ENCODE results near the gene MPPED1.

The MPPED1 gene

GRCh38 chr22:43438666-43439347, 27.0 kb downstream of the MPPED1 start:
- Histone ChIP-seq H3K9me3 (no peaks in the 10 kb centered on the region), H3K36me3 (no peaks in the 10 kb centered on the region), H3K4me3 (no peak overlapping the region), H3K4me1 (no peaks in the 10 kb centered on the region), H3K27me3 (peaks cover 0 to 75% of the 10 kb centered on the region in 2 donors), H3K27ac (no peak overlapping the region)
- TF ChIP-seq, protein P1, sequence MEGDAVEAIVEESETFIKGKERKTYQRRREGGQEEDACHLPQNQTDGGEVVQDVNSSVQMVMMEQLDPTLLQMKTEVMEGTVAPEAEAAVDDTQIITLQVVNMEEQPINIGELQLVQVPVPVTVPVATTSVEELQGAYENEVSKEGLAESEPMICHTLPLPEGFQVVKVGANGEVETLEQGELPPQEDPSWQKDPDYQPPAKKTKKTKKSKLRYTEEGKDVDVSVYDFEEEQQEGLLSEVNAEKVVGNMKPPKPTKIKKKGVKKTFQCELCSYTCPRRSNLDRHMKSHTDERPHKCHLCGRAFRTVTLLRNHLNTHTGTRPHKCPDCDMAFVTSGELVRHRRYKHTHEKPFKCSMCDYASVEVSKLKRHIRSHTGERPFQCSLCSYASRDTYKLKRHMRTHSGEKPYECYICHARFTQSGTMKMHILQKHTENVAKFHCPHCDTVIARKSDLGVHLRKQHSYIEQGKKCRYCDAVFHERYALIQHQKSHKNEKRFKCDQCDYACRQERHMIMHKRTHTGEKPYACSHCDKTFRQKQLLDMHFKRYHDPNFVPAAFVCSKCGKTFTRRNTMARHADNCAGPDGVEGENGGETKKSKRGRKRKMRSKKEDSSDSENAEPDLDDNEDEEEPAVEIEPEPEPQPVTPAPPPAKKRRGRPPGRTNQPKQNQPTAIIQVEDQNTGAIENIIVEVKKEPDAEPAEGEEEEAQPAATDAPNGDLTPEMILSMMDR (IDR thresholded peaks at IDR 0.05) = no peak
- intact Hi-C loops (cut with DNase I; ENCODE audit: low total_unique reads) = no loop called here
- no peak for DNase-seq

GRCh38 chr22:43439368-43440103, 27.7 kb downstream of the MPPED1 start:
- Histone ChIP-seq H3K36me3 (no peaks in the 10 kb centered on the region), H3K4me1 (no peaks in the 10 kb centered on the region), H3K27ac (no peak overlapping the region), H3K4me3 (no peak overlapping the region), H3K9me3 (no peaks in the 10 kb centered on the region), H3K27me3 (peaks cover 0 to 67% of the 10 kb centered on the region in 2 donors)
- intact Hi-C loops (cut with DNase I; ENCODE audit: low total_unique reads) = loop anchor here (10.0 kb wide), 1 partner anchor 1955 kb away; no protein-coding TSS in a partner anchor
- TF ChIP-seq, protein P1 (IDR thresholded peaks at IDR 0.05) = no peak
- no peak for DNase-seq

DNA sequence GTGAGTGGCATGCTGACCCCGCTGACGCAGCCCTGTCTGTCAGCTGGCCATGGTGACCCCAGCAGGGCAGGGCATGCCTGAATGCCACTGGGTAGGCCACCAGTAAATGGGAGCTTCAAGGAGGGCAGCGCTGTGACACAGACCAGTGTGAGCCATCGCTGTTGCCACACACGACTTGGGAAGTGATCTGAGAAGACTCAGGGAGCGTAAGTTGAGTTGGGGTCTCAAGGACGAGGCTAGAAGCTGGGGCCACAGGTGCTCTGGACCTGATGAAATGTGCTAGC, 28.2 kb downstream of the MPPED1 start:
- no peak overlapping the region for H3K4me3 ChIP-seq
- TF ChIP-seq, protein P1 (IDR thresholded peaks at IDR 0.05) = no peak
- H3K27ac ChIP-seq = no peak overlapping the region
- peaks cover 0 to 62% of the 10 kb centered on the region in 2 donors for H3K27me3 ChIP-seq
- no peak for DNase-seq
- H3K4me1 ChIP-seq = no peaks in the 10 kb centered on the region
- H3K9me3 ChIP-seq = no peaks in the 10 kb centered on the region
- H3K36me3 ChIP-seq = no peaks in the 10 kb centered on the region
- intact Hi-C loops (cut with DNase I; ENCODE audit: low total_unique reads) = loop anchor here (10.0 kb wide), 1 partner anchor 1955 kb away; no protein-coding TSS in a partner anchor

DNA sequence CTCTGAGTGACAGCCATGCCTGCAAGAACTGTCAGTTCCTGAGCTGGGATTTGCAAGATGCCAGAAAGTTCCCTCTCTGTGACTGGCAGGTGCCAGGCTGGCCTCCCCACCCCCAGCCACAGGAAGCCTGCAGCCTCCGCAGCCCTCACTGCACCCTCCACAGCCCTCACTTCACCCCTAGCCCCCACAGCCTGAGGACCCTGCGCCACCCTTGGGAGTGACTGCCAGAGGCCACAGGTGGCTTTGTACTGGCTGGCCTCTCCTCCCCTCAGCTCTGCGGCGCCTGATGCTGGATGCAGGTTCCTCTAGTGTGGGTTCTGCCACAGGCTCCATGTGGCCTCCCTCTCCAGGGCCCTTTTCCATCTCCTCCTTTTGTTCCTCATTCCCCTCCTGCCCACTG, 28.7 kb downstream of the MPPED1 start:
- TF ChIP-seq, protein P1 (IDR thresholded peaks at IDR 0.05) = no peak
- Histone ChIP-seq H3K27me3 (peaks cover 0 to 57% of the 10 kb centered on the region in 2 donors), H3K27ac (no peak overlapping the region), H3K4me3 (no peak overlapping the region), H3K4me1 (no peaks in the 10 kb centered on the region), H3K36me3 (no peaks in the 10 kb centered on the region), H3K9me3 (no peaks in the 10 kb centered on the region)
- DNase-seq = no peak
- intact Hi-C loops (cut with DNase I; ENCODE audit: low total_unique reads) = loop anchor here (10.0 kb wide), 1 partner anchor 1956 kb away; no protein-coding TSS in a partner anchor

GRCh38 chr22:43441216-43441615, 29.4 kb downstream of the MPPED1 start:
- intact Hi-C loops (cut with DNase I; ENCODE audit: low total_unique reads) = loop anchor here (10.0 kb wide), 1 partner anchor 1956 kb away; no protein-coding TSS in a partner anchor
- Histone ChIP-seq H3K4me1 (no peaks in the 10 kb centered on the region), H3K27ac (no peak overlapping the region), H3K9me3 (no peaks in the 10 kb centered on the region), H3K36me3 (no peaks in the 10 kb centered on the region), H3K4me3 (no peak overlapping the region), H3K27me3 (peaks cover 0 to 53% of the 10 kb centered on the region in 2 donors)
- no peak for DNase-seq
- TF ChIP-seq, protein P1 (IDR thresholded peaks at IDR 0.05) = no peak
